GM12878 (cell line): ENCODE results near the gene SLC4A2. TPM values are rescaled to one million over a fixed set of nuclear protein-coding genes. Genes with fewer than 3 reads are reported as not detected.

Source experiments
- CEBPB ChIP-seq, 2 experiments: fragments of 150-350 bp in 1 of 2; IDR thresholded peaks; 2 replicates each; pipeline ENCODE4 v1.6.1; 2012 to 2014; ENCODE audit warnings: low read depth in 2 of 2, low read length in 2 of 2, borderline replicate concordance in 1 of 2, inconsistent platforms in 1 of 2
- CHD1 ChIP-seq: IDR thresholded peaks from 2 replicates; pipeline ENCODE4 v1.6.1; 2012; ENCODE audit warnings: low read depth, low read length, improper control_type of control experiment
- ELK1 ChIP-seq: IDR thresholded peaks from 2 replicates; pipeline ENCODE4 v1.6.1; 2012; ENCODE audit warnings: low read depth, low read length, improper control_type of control experiment
- EP300 ChIP-seq, 2 experiments: fragments of 150-350 bp in 1 of 2; IDR thresholded peaks; 2 replicates each; pipeline ENCODE4 v1.6.1; 2011 to 2012; ENCODE audit warnings: low read depth in 2 of 2, low read length in 2 of 2, borderline replicate concordance in 1 of 2, improper control_type of control experiment in 1 of 2, inconsistent platforms in 1 of 2; ENCODE audit not compliant: control insufficient read depth in 1 of 2
- ETV6 ChIP-seq, 2 experiments: fragments of 450-650 bp in 1 of 2; IDR thresholded peaks in 1 of 2; conservative IDR thresholded peaks in 1 of 2; 2 replicates each; pipeline ENCODE4 v1.6.1; 2014; ENCODE audit warnings: antibody characterized with exemption in 1 of 2, borderline replicate concordance in 1 of 2, low read depth in 1 of 2, mild to moderate bottlenecking in 1 of 2, moderate library complexity in 1 of 2
- IRF3 ChIP-seq: fragments of 450-650 bp; IDR thresholded peaks from 2 replicates; pipeline ENCODE4 v1.6.1; 2014; ENCODE audit warnings: mild to moderate bottlenecking
- IRF5 ChIP-seq: fragments of 450-650 bp; IDR thresholded peaks from 2 replicates; pipeline ENCODE4 v1.6.1; 2017; ENCODE audit warnings: borderline replicate concordance
- PBX3 ChIP-seq: IDR thresholded peaks from 2 replicates; pipeline ENCODE4 v1.6.1; 2011; ENCODE audit warnings: mild to moderate bottlenecking, low read depth, low read length, moderate library complexity; ENCODE audit not compliant: insufficient replicate concordance
- POLR2A ChIP-seq: IDR thresholded peaks from 2 replicates; pipeline ENCODE4 v1.6.1; 2011; ENCODE audit warnings: low read depth, mild to moderate bottlenecking, low read length
- POLR2AphosphoS2 ChIP-seq: IDR thresholded peaks from 2 replicates; pipeline ENCODE4 v1.6.1; 2011; ENCODE audit warnings: low read depth, mild to moderate bottlenecking, low read length, improper control_type of control experiment, moderate library complexity
- RELB ChIP-seq: fragments of 450-650 bp; IDR thresholded peaks from 2 replicates; pipeline ENCODE4 v1.6.1; 2017; ENCODE audit warnings: low read depth, mild to moderate bottlenecking, moderate library complexity
- RFX5 ChIP-seq: IDR thresholded peaks from 2 replicates; pipeline ENCODE4 v1.6.1; 2011; ENCODE audit warnings: low read depth, low read length, improper control_type of control experiment
- SKIL ChIP-seq: fragments of 450-650 bp; IDR thresholded peaks from 2 replicates; pipeline ENCODE4 v1.6.1; 2017; ENCODE audit warnings: mild to moderate bottlenecking, low read depth, inconsistent platforms; ENCODE audit not compliant: poor library complexity, severe bottlenecking
- SP1 ChIP-seq: IDR thresholded peaks from one replicate; pipeline ENCODE4 v1.6.1; 2011; ENCODE audit warnings: low read depth, low read length
- SRF ChIP-seq, 2 experiments: IDR thresholded peaks; 2 replicates each; pipeline ENCODE4 v1.6.1; 2011; ENCODE audit warnings: low read depth in 2 of 2, low read length in 2 of 2, mild to moderate bottlenecking in 1 of 2, moderate library complexity in 1 of 2
- STAT3 ChIP-seq: IDR thresholded peaks from 2 replicates; pipeline ENCODE4 v1.6.1; 2011; ENCODE audit warnings: low read depth, low read length, improper control_type of control experiment
- TCF7 ChIP-seq: IDR thresholded peaks from 2 replicates; pipeline ENCODE4 v1.6.1; 2014; ENCODE audit warnings: antibody characterized with exemption, borderline replicate concordance
- ZNF207 ChIP-seq: fragments of 450-650 bp; IDR thresholded peaks from 2 replicates; pipeline ENCODE4 v1.6.1; 2014; ENCODE audit warnings: antibody characterized with exemption, mild to moderate bottlenecking, borderline replicate concordance
- ZNF274 ChIP-seq: IDR thresholded peaks from one replicate; pipeline ENCODE4 v1.8.0; 2011; ENCODE audit not compliant: insufficient read length, insufficient read depth
- polyA plus RNA-seq, 11 experiments: library from polyadenylated mRNA; depleted of rRNA in 4 of 11; unstranded in 6 of 11; stranded (reverse) in 5 of 11; fragments of >200 nt; fragmentation: Nextera tagmentation in 4 of 11; fragmentation: Illumina TruSeq in 1 of 11; extraction: Ambion mirVana in 4 of 11; extraction: Trizol in 1 of 11; gene quantifications; 1 replicate in 1 of 11; 2 replicates in 10 of 11; pipeline versions ENCODE4 v1.2.1 to v1.2.3, GENCODE V29; 2011 to 2016; ENCODE audit warnings: inconsistent platforms in 2 of 11, missing spikeins in 2 of 11, low read depth in 1 of 11
- total RNA-seq, 4 experiments: library from RNA; depleted of rRNA in 3 of 4; stranded (reverse); fragments of >200 nt in 3 of 4; fragmentation: Illumina TruSeq in 1 of 4; extraction: Trizol in 1 of 4; gene quantifications; 2 replicates each; pipeline versions ENCODE4 v1.2.1 to v1.2.3, GENCODE V29; 2013 to 2021

SLC4A2 gene
- total and polyA plus RNA-seq, 10 of the 15 experiments (the other 5 are each of a cell fraction or from before 2014, with no cell fraction given), result 2.7 to 78.6 (median 30.1) TPM

GRCh38 chr7:151028131-151028947 lies 31.1 kb upstream of the SLC4A2 start, which contains the start of gene ABCB8 (continued):
- TF ChIP-seq SKIL (peak; percentile 65), CEBPB (IDR thresholded peaks at IDR 0.05; ENCODE audit: borderline replicate concordance in 1 of 2, low read depth in 2 of 2, low read length in 2 of 2) (no peak), TCF7 (no peak), STAT3 (no peak), SRF (IDR thresholded peaks at IDR 0.05; ENCODE audit: low read depth in 2 of 2, low read length in 2 of 2) (0 out of 4 replicates have a peak, but pooled peaks of 1 of the 2 experiments have one; percentile 30), RELB (peak; percentile 97), ZNF207 (peak; percentile 81; the same call in 1 of the 2 replicates), POLR2A (peak; percentile 60; the same call in 1 of the 2 replicates), CHD1 (no peak), ELK1 (peak; percentile 16; the same call in 1 of the 2 replicates), ETV6 (conservative IDR thresholded peaks at IDR 0.05 in 1 of 2, IDR thresholded peaks at IDR 0.05 in 1 of 2; ENCODE audit: borderline replicate concordance in 1 of 2, low read depth in 1 of 2) (no peak), ZNF274 (no peak), EP300 (IDR thresholded peaks at IDR 0.05; ENCODE audit: borderline replicate concordance in 1 of 2, control insufficient read depth in 1 of 2, low read depth in 2 of 2, low read length in 2 of 2) (no peak), SP1 (peak; percentile 98), POLR2AphosphoS2 (0 out of 2 replicates have a peak, but pooled peaks have one; percentile 24), IRF5 (no peak), IRF3 (peak; percentile 95), PBX3 (peak; percentile 97), RFX5 (no peak; the same call in 1 of the 2 replicates)
